Stomach (tissue), 9 donors: ENCODE measurements around the gene SNX32. TPM values are rescaled to one million over a fixed set of nuclear protein-coding genes. Genes with fewer than 3 reads are reported as not detected.

Source experiments
- DNase-seq, 2 donors: peaks; one replicate each; pipeline versions ENCODE4 v3.0.0 to v3.0.0-alpha.2; 2013 to 2019
- H3K27ac ChIP-seq, 5 donors: fragments of 200-600 bp in 4 of 5; sonication (generic) in 4 of 5; one replicate each; pipeline ENCODE4 v1.5.1; 2013 to 2019; ENCODE audit warnings: mild to moderate bottlenecking in 1 of 5, moderate library complexity in 1 of 5
- H3K27me3 ChIP-seq, 3 donors: fragments of 200-600 bp; sonication (generic); one replicate each; pipeline ENCODE4 v1.5.1; 2017 to 2019; ENCODE audit warnings: mixed run types in 1 of 3
- H3K36me3 ChIP-seq, 4 donors: fragments of 200-600 bp; sonication (generic); 1 replicate in 3 of 4; 2 replicates in 1 of 4; pipeline ENCODE4 v1.5.1; 2016 to 2019
- H3K4me1 ChIP-seq, 4 donors: fragments of 200-600 bp; sonication (generic); one replicate each; pipeline ENCODE4 v1.5.1; 2016 to 2019
- H3K4me3 ChIP-seq, 4 donors: fragments of 200-600 bp; sonication (generic) in 3 of 4; one replicate each; pipeline ENCODE4 v1.5.1; 2016 to 2019; ENCODE audit warnings: mild to moderate bottlenecking in 1 of 4
- H3K9me3 ChIP-seq, 4 donors: fragments of 200-600 bp; sonication (generic); one replicate each; pipeline ENCODE4 v1.5.1; 2016 to 2019
- CTCF ChIP-seq, 7 experiments: fragments of 450-650 bp in 4 of 7; fragments of 200-600 bp in 3 of 7; sonication (generic) in 3 of 7; IDR thresholded peaks; one replicate each; pipeline ENCODE4 v1.5.1; 2016 to 2019; ENCODE audit warnings: antibody characterized with exemption in 7 of 7, control low read depth in 2 of 7, mild to moderate bottlenecking in 1 of 7
- EP300 ChIP-seq: sonication (generic); formaldehyde crosslinking; IDR thresholded peaks from one replicate; pipeline ENCODE4 v1.6.1; 2017; ENCODE audit warnings: antibody characterized with exemption
- POLR2A ChIP-seq, 4 donors: fragments of 450-650 bp; IDR thresholded peaks; one replicate each; pipeline ENCODE4 v1.6.1; 2016; ENCODE audit warnings: antibody characterized with exemption in 4 of 4, control low read depth in 2 of 4, mild to moderate bottlenecking in 1 of 4, moderate library complexity in 1 of 4
- POLR2AphosphoS5 ChIP-seq, 3 donors: sonication (generic); formaldehyde crosslinking; IDR thresholded peaks; one replicate each; pipeline ENCODE4 v1.6.1; 2016; ENCODE audit warnings: antibody characterized with exemption in 3 of 3
- WGBS, 5 donors: extraction: QIAGEN DNeasy Blood & Tissue Kit in 3 of 5; methylation state at CpG; one replicate each; pipeline versions ENCODE4 v1.1.5 to v1.1.7; 2013 to 2018; 5-methylcytosine and 5-hydroxymethylcytosine counted together
- intact Hi-C: fragments of 100-400 bp; cut with DNase I; formaldehyde crosslinking; loops from one replicate; pipeline ENCODE4 v1.15.1; 2023; ENCODE audit warnings: low total_unique reads
- polyA plus RNA-seq, 3 donors: library from polyadenylated mRNA; stranded (reverse); fragments of 200-250 nt; gene quantifications; one replicate each; pipeline ENCODE4 v1.2.3, GENCODE V29; 2013
- total RNA-seq, 5 donors: library from RNA; depleted of rRNA; stranded (reverse); fragments of >200 nt; gene quantifications; one replicate each; pipeline versions ENCODE4 v1.1.0 to v1.2.3, GENCODE V29; 2014 to 2016
- donor health status: healthy with polysubstance abuse.
- donor health status: Bipolar disorder and iron deficiency.
- donor health status: healthy.

SNX32 gene
- total and polyA plus RNA-seq, 8 donors, result 0.25 to 1.4 (median 0.76) TPM; not detected in 2

- 2 to 5% (median 3%) methylated on average over 21 to 23 of the region's 23 CpGs for WGBS, 5 donors
- intact Hi-C loops, result no loop called here
- TF ChIP-seq POLR2A (IDR thresholded peaks at IDR 0.05), result no peak
- no peak for TF ChIP-seq EP300
- no peak for TF ChIP-seq POLR2AphosphoS5 (IDR thresholded peaks at IDR 0.05)
- TF ChIP-seq CTCF (IDR thresholded peaks at IDR 0.05), result no peak
- DNase-seq, result no peak
- Histone ChIP-seq H3K9me3 (no peaks in the 10 kb centered on the region), H3K27me3 (no peaks in the 10 kb centered on the region), H3K4me1 (peaks cover 59 to 79% (median 74%) of the 10 kb centered on the region in 4 donors), H3K4me3 (peak overlapping the region; percentile 60 to 83 (median 80)), H3K36me3 (peaks cover 20 to 39% (median 35%) of the 10 kb centered on the region in 4 donors), H3K27ac (peak overlapping the region; percentile 94 to 98 (median 96))
These were observed 54.0 kb downstream of the SNX32 start for GRCh38 chr11:65887723-65888162.

GRCh38 chr11:65888163-65888814 is 54.5 kb downstream of the SNX32 start, which contains the start of gene FIBP:
Gene FIBP (minus strand): TSS chr11:65888471. CDS start chr11:65888418, 53 bp downstream.
- peak within 1 kb of the TSS; percentile 60 to 83 (median 80) for H3K4me3 ChIP-seq
- DNase-seq, result peak; percentile 98 to 99
- H3K4me1 ChIP-seq, result peaks cover 64 to 85% (median 80%) of the 10 kb centered on the region in 4 donors
- TF ChIP-seq CTCF (IDR thresholded peaks at IDR 0.05), result peak in 5 of 7 experiments; percentile 85 to 97 (median 91)
- peak; percentile 49 to 97 (median 93) for TF ChIP-seq POLR2AphosphoS5 (IDR thresholded peaks at IDR 0.05)
- peak in 2 of 4 donors; percentile 47 to 71 for TF ChIP-seq POLR2A (IDR thresholded peaks at IDR 0.05)
- no peak for TF ChIP-seq EP300
- H3K27me3 ChIP-seq, result no peaks in the 10 kb centered on the region
- WGBS, 5 donors, result 0 to 1% (median 0%) methylated on average over 32 to 57 of the region's 57 CpGs
- intact Hi-C loops, result no loop called here
- H3K9me3 ChIP-seq, result no peaks in the 10 kb centered on the region
- H3K27ac ChIP-seq, result peak within 1 kb of the TSS; percentile 94 to 98 (median 96)
- peaks cover 17 to 33% (median 30%) of the 10 kb centered on the region in 4 donors for H3K36me3 ChIP-seq

GRCh38 chr11:65890324-65891218 is 56.8 kb downstream of the SNX32 start, which contains the start of gene CCDC85B:
Gene CCDC85B (plus strand): TSS chr11:65890673. CDS start chr11:65890784, 111 bp downstream.
- Histone ChIP-seq H3K27ac (peak within 1 kb of the TSS; percentile 94 to 98 (median 96)), H3K27me3 (no peaks in the 10 kb centered on the region), H3K4me3 (peak within 1 kb of the TSS; percentile 57 to 75 (median 68)), H3K4me1 (peaks cover 64 to 82% (median 74%) of the 10 kb centered on the region in 4 donors), H3K36me3 (peaks cover 0 to 13% (median 12%) of the 10 kb centered on the region in 4 donors), H3K9me3 (no peaks in the 10 kb centered on the region)
- intact Hi-C loops, result no loop called here
- 0 to 2% (median 1%) methylated on average over 13 to 94 of the region's 94 CpGs for WGBS, 5 donors
- DNase-seq, result peak; percentile 99
- peak in 1 of 7 experiments; percentile 4 for TF ChIP-seq CTCF (IDR thresholded peaks at IDR 0.05)
- no peak for TF ChIP-seq EP300
- peak in 2 of 4 donors; percentile 29 to 35 for TF ChIP-seq POLR2A (IDR thresholded peaks at IDR 0.05)
- TF ChIP-seq POLR2AphosphoS5 (IDR thresholded peaks at IDR 0.05), result peak; percentile 75 to 97 (median 95)
